Omental fat pad (tissue), 4 donors: ENCODE measurements around the gene KIZ. TPM values are rescaled to one million over a fixed set of nuclear protein-coding genes. Genes with fewer than 3 reads are reported as not detected.

Experiments
- ATAC-seq: fragments of 150-250 bp; one replicate; pipeline ENCODE4 v1.9.1; 2016; ENCODE audit warnings: mild to moderate bottlenecking, moderate library complexity; ENCODE audit not compliant: low FRiP score
- DNase-seq: peaks from one replicate; pipeline ENCODE4 v3.0.0-alpha.2; 2019; ENCODE audit warnings: low spot score
- total RNA-seq, 4 donors: library from RNA; depleted of rRNA; stranded (reverse); fragments of >200 nt; gene quantifications; one replicate each; pipeline ENCODE4 v1.1.0, GENCODE V29; 2016
- TF ChIP-seq, protein P1 (sequence below), 3 donors: fragments of 450-650 bp; IDR thresholded peaks; one replicate each; pipeline ENCODE4 v1.5.1; 2016 to 2017; ENCODE audit warnings: antibody characterized with exemption in 3 of 3, mild to moderate bottlenecking in 3 of 3, moderate library complexity in 2 of 3

Gene KIZ
- total RNA-seq, 4 donors from 2014 or later, result 19.1 to 33.7 (median 23.7) TPM

DNA sequence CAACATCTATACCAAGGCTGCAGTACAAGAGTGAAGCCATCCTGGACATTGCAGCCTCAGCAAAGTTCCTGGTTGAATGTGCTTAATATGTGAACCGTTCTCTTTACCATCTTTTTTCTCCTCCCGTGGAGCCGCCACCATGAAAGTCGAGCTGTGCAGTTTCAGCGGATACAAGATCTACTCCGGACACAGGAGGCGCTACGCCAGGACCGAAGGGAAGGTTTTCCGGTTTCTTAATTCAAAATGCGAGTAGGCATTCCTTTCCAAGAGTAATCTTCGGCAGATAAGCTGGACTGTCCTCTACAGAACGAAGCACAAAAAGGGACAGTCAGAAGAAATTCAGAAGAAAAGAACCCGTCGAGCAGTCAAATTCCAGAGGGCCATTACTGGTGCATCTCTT is 11.3 kb upstream of the KIZ start:
- TF ChIP-seq, protein P1, sequence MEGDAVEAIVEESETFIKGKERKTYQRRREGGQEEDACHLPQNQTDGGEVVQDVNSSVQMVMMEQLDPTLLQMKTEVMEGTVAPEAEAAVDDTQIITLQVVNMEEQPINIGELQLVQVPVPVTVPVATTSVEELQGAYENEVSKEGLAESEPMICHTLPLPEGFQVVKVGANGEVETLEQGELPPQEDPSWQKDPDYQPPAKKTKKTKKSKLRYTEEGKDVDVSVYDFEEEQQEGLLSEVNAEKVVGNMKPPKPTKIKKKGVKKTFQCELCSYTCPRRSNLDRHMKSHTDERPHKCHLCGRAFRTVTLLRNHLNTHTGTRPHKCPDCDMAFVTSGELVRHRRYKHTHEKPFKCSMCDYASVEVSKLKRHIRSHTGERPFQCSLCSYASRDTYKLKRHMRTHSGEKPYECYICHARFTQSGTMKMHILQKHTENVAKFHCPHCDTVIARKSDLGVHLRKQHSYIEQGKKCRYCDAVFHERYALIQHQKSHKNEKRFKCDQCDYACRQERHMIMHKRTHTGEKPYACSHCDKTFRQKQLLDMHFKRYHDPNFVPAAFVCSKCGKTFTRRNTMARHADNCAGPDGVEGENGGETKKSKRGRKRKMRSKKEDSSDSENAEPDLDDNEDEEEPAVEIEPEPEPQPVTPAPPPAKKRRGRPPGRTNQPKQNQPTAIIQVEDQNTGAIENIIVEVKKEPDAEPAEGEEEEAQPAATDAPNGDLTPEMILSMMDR (IDR thresholded peaks at IDR 0.05), result no peak
- ATAC-seq, result no peak

DNA sequence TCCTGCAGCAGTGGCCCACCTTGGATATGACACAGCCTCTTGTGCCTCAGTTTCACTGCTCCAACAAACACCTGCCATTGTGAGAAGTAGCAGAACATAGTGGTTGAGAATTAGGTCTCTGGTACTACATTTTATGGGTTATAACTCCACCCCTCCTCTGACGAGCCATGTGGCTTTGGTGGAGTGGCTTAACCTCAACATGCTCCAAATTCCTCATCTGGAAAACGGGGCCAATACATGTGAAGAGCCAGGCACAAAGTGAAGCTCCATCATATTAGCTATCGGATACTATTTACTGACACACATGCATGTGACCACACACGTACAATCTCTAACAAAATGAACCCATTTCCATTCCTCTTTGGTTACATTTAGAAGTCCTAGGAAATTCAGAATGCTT is 8.4 kb upstream of the KIZ start:
- TF ChIP-seq, protein P1 (IDR thresholded peaks at IDR 0.05), result no peak
- DNase-seq, result no peak
- ATAC-seq, result no peak

More for the DNA sequence above, 11.3 kb upstream of the KIZ start:
- DNase-seq, result no peak

DNA sequence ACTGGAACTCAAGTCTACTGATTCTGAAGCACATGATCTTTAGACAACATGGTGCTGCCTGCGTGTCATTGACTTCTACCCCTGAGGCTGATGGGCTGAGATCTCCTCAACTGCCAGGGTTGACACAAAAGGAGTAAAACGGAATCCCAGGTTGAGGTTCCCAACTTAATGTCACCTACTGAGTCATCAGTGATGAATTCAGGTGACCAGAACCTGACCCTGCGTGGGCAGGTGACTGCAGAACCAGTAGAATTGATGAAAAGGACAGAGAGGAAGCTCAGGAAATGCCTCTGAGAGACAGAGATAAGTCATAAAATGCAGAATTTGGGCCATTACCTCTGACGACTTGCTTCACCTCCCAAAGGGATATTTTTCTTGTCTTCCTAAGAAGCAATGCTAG is 7.7 kb upstream of the KIZ start:
- TF ChIP-seq, protein P1 (IDR thresholded peaks at IDR 0.05), result no peak
- ATAC-seq (no peak), DNase-seq (no peak)

DNA sequence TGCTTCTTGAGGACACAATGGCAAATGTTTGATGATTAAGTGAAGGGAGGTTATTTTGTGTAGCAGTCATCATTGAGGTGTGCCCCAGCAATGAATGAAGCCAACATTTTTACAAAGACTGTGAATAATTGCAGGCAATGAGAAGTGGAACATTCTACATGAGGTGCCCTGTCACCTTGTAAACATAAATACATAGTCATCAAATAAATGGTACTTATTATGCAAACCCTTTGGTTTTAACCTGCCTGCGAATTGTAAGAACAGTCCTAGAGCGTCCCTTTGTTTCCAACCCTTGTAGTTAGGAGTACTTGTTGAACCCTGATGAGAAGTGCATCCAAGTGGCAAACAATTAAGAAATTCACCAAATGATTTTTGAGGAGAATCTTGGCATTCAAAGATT is 7.1 kb upstream of the KIZ start:
- TF ChIP-seq, protein P1 (IDR thresholded peaks at IDR 0.05), result no peak
- ATAC-seq, result no peak

DNA sequence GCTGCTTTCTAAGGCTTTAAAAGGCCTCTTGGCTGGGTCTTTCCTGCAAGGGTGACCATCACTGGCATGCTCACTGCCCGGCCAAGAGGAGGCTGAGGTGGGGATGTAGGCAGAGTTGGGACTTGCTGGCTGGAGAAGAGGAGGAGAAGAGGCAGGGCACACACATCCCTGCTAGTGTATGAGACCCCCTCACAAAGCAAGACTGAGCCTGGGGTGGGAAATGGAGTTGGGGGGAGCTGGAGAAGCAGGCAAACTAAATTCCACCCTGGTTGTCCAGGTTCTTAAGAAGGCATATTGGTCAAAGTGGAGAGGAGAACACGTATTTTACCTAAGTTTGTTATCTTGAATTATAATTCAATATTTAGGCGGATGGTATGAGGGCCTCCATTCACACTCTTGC is 1.7 kb upstream of the KIZ start:
- DNase-seq (no peak), ATAC-seq (no peak)
- TF ChIP-seq, protein P1 (IDR thresholded peaks at IDR 0.05), result no peak

More for the DNA sequence above, 7.1 kb upstream of the KIZ start:
- DNase-seq, result no peak

DNA sequence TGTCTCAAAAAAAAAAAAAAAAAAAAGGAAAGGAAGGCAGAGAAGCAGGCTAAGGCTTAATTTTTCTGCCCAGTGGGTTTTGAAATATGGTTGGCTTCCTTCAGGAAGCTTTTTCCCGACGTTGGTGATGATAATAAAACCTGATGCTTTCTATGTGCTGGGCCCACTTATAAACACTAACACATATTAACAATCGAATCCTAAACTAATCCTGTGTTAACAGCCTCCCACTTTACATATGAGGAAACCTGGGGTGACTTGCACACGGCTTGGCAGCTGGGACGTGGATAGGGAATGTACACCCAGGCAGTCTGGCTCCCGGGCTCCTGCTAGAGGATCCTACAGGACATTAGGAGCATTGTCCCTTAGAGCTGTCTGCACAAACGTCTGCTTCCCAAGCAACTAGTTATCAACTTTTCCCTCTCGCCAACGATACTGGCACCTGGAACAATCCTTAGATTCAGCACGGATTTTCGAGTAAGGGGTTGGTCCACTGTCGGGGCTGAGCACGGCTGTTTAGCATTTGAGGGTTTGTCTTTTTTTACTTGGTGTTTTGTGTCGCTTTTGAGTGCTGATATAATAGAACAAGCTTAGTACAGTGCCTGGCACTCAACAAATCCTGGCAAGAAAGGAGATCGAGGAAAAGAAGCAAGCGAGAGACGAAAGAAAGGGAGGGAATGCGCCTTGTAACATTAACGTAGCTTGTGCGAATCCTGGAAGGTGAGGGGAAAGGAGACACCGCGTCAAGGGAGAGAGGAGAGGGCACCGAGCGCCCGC is 622 bp upstream of the KIZ start:
- DNase-seq, result no peak
- TF ChIP-seq, protein P1 (IDR thresholded peaks at IDR 0.05), result no peak
- peak; percentile 55 for ATAC-seq

DNA sequence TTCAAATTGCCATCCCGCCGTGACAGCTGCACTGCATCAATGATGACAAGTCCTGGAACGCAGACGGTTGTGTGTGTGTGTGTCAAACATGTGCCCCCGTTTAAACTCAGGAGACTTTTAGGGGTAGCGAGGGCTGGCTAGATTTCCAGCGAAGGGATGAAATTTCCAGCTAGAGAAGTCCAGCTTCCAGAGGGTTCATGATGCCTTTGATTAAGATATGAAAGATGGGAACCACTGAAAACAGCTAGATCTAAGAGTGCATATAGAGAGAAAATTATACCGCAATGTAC is 644 bp downstream of the KIZ start:
- TF ChIP-seq, protein P1 (IDR thresholded peaks at IDR 0.05), result no peak
- DNase-seq (no peak), ATAC-seq (no peak)
